ENCODE data around the gene TCOF1.

TCOF1 gene

GRCh38 chr5:150323092-150323491, 34.4 kb upstream of the TCOF1 start:
- DNase-seq: no peak

GRCh38 chr5:150323819-150324218, 33.7 kb upstream of the TCOF1 start:
- DNase-seq: no peak

GRCh38 chr5:150325426-150325825, 32.1 kb upstream of the TCOF1 start:
- DNase-seq: no peak

GRCh38 chr5:150326707-150327106, 30.8 kb upstream of the TCOF1 start:
- no peak for DNase-seq

- no peak for DNase-seq
These were observed 30.4 kb upstream of the TCOF1 start for GRCh38 chr5:150327139-150327538.

GRCh38 chr5:150328515-150328914, 29.0 kb upstream of the TCOF1 start:
- no peak for DNase-seq

GRCh38 chr5:150329038-150329437, 28.5 kb upstream of the TCOF1 start:
- no peak for DNase-seq

GRCh38 chr5:150329881-150330876, 27.3 kb upstream of the TCOF1 start:
- no peak for DNase-seq

- no peak for DNase-seq
These were observed 24.1 kb upstream of the TCOF1 start for GRCh38 chr5:150333400-150333799.

- no peak for DNase-seq
These were observed 21.7 kb upstream of the TCOF1 start for GRCh38 chr5:150335778-150336177.

GRCh38 chr5:150338546-150338945, 19.0 kb upstream of the TCOF1 start:
- no peak for DNase-seq

- no peak for DNase-seq
These were observed 18.3 kb upstream of the TCOF1 start for GRCh38 chr5:150339165-150339564.

GRCh38 chr5:150339841-150340240, 17.7 kb upstream of the TCOF1 start:
- no peak for DNase-seq

GRCh38 chr5:150340614-150341255, 16.8 kb upstream of the TCOF1 start:
- no peak for DNase-seq

- DNase-seq: no peak
These were observed 16.2 kb upstream of the TCOF1 start for GRCh38 chr5:150341331-150341730.

GRCh38 chr5:150341989-150342388, 15.5 kb upstream of the TCOF1 start:
- no peak for DNase-seq

GRCh38 chr5:150342583-150342982, 14.9 kb upstream of the TCOF1 start:
- no peak for DNase-seq

GRCh38 chr5:150343994-150344631, 13.4 kb upstream of the TCOF1 start:
- no peak for DNase-seq

GRCh38 chr5:150345716-150346115, 11.8 kb upstream of the TCOF1 start:
- DNase-seq: no peak

- DNase-seq: no peak
These were observed 10.9 kb upstream of the TCOF1 start for GRCh38 chr5:150346592-150346991.

GRCh38 chr5:150347003-150347402, 10.5 kb upstream of the TCOF1 start:
- DNase-seq: no peak

- no peak for DNase-seq
These were observed 10.0 kb upstream of the TCOF1 start for GRCh38 chr5:150347451-150347850.

GRCh38 chr5:150349681-150350275, 7.7 kb upstream of the TCOF1 start:
- no peak for DNase-seq

All from CD4-positive, alpha-beta T cell treated with Interferon gamma for 1 hour (primary cell).